RCC 7860 (cell line): ENCODE results near the gene MAP4K1.
"Not testable (repeated sequence)": the region's sequence is repeated elsewhere in the genome, so short reads cannot be mapped to it uniquely, and the experiment has no call there.

Experiments
- DNase-seq: peaks from one replicate; pipeline ENCODE4 v3.0.0-alpha.2; 2015; ENCODE audit warnings: low spot score
- FAIRE-seq: peaks from 2 replicates; lab custom pipeline; 2012; peaks lifted over from hg19 to GRCh38; lab: Jason Lieb, UNC

Gene MAP4K1

GRCh38 chr19:38629568-38629967 is 11.8 kb upstream of the MAP4K1 start:
- no peak for DNase-seq
- no peak for FAIRE-seq

- DNase-seq (no peak), FAIRE-seq (no peak)
These were observed 8.6 kb upstream of the MAP4K1 start for GRCh38 chr19:38626401-38626800.

- DNase-seq (no peak), FAIRE-seq (no peak)
These were observed 7.1 kb upstream of the MAP4K1 start for GRCh38 chr19:38624822-38625221.

GRCh38 chr19:38619361-38620174 is 1.8 kb upstream of the MAP4K1 start:
- DNase-seq (no peak), FAIRE-seq (no peak)

DNA sequence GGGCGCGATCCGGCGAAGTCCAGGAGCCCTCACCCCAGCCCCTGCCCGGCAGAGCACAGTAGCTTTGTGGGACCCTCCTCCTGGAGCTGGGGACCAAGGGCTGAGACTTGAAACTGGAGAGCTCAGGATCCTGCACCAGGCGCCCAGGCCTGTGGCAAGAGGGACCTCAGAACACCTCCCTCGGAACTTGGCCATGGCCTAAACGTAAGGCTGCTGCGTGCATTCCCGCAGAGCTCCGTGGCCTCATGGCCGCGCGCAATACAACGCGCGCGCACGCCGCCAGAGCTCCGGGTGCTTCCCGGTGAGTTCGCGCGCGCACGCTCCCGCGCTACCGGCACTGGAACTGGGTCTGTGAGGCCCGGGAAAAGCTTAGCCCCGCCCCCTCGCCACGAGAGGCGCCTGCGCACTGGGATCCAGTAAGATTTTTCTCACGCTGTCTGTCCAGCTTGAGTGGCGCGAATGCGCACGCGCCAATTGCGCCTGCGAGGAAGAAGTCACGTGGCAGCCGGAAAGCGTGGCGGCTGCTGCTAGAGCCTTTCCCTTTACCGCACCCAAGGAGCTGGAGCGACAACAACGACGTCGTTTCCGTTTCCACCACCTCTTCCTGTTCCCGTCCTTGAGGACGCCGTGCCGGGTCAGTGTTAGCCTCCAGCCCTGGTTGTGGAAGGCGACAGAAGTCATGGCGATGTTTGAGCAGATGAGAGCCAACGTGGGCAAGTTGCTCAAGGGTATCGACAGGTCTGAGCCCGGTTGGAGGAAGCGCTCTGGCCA is 1.0 kb upstream of the MAP4K1 start, which contains the start of gene EIF3K:
EIF3K (plus strand) TSS at position 599 of the 771 bp plus-strand sequence; CDS start at position 680, 81 bp downstream.
- DNase-seq: peak; percentile 95
- peak; percentile 81 for FAIRE-seq

DNA sequence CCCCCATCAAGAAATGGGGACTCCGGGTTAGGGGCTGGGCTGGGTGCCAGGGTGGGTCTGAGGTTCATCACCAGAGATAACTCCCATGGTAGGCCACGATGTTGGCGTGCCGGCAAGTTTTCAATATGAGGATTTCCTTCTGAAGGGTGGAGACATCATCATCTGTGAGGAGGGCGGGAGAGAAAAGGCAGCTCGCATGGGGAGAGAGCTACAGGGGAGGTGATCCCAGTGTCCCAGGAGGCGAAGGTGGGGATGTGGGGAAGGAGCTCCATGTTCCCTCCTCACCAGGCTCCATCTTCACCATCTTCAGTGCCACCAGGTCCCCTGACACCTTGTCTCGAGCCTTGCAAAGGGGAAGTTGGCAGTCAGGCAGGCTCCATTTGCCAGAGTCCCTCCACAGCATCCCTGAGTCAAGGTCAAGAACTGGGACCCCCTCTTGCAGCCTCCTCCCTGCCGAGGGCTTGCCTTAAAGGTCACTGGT is 430 bp downstream of the MAP4K1 start:
- DNase-seq: no peak
- no peak for FAIRE-seq

DNA sequence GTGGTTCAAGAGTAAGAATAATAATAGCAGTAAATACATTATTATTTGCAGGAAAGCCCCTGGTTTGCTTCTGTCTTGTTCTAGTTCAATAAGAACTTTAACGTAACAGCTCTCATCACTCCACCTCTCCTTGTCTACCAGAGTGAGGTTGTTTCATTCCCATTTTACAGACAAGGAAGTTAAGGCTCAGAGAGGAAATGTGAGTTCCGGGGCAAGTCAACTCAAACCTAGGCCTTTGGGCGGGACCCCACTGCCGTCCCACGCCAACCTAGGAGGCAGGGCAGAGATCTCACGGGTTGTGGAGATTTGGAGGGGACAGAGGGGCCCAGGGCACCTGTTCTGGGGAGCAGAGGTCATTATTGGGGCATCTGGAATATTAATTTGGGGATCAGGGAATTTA is 1.5 kb downstream of the MAP4K1 start:
- DNase-seq (no peak), FAIRE-seq (no peak)

DNA sequence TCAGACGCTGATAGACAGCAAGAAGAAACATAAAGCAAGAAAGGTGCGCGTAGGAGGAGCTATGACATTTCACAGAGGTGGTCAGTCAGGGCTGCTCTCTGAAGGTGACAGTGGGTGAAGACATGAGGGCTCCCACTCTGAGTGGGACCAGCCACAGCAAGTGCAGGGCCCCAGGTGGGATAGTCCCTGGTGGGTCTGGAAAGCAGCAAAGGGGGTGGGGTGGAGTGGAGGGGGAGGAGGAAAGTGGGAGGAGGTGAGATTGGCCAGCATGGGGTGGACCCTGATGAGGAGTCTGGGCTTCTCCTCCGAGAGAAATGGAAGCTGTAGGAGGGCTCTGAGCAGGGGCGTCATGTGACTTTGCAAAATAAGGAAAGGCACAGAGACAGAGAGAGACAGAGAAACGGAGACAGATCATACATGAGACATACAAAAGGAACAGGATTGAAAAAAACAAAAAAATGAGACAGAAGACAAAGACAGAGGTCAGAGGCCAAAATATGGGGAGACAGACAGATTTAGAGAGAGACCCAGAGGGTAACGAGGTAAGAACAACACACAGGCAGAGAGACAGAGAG is 2.7 kb downstream of the MAP4K1 start:
- DNase-seq (no peak), FAIRE-seq (no peak)

DNA sequence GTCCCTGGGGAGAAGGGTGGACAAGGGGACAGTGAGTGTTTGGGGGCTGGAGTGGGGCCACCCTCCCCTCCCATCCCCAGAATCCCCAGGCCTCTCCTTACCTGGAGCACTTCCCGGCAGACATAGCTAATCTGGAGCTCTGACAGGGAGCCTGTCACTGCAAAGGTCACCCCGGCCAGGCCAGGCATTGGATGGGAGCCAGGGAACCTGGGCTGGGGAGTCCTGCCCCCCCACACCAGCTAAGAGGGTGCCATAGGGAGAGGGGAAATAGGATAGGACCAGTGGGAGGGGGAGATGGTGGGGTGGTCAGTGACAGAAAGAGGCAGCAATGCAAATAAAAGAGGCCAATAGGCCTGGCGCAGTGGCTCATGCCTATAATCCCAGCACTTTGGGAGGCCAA is 3.5 kb downstream of the MAP4K1 start:
- DNase-seq: no peak
- FAIRE-seq: no peak

DNA sequence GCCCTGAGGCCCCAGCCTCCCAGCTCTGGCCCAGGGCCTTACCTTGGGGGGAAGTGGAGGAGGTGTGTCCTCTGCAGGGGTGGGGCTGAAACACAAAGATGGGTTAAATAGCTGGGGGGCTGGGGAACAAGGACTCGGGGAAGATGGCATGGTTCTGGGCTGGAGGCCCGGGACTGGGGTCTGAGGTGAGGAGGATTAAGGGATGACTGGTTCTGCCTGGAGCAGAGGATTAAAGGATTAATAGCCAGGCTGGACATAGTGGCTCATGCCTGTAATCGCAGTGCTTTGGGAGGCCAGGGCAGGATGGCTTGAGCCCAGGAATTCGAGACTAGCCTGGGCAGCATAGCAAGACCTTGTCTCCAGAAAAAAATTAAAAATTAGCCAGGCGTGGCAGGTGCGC is 11.6 kb downstream of the MAP4K1 start:
- no peak for FAIRE-seq
- DNase-seq: no peak

GRCh38 chr19:38602856-38603255 is 14.9 kb downstream of the MAP4K1 start:
- FAIRE-seq, DNase-seq: not testable (repeated sequence)

GRCh38 chr19:38599722-38600121 is 18.0 kb downstream of the MAP4K1 start:
- no peak for FAIRE-seq
- DNase-seq: no peak

DNA sequence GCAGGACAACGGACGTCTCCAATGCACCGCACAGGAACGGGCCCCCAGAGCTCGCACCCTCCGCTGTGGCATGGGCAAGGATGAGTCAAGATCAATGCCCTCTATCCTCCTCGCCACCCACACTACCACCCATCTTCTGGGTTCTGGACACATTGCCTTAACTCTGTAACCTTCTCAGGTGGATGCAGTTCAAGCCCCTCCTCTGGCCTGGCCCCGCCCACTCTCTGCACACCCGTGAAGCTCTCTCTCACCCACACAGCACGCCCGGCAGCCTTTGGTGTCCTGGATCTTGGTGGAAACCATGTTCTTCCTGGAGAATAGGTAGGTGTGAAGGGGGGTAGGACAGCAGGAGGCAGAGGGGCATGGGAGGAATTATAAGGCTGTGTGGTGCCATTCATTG is 20.7 kb downstream of the MAP4K1 start:
- DNase-seq (no peak), FAIRE-seq (no peak)

DNA sequence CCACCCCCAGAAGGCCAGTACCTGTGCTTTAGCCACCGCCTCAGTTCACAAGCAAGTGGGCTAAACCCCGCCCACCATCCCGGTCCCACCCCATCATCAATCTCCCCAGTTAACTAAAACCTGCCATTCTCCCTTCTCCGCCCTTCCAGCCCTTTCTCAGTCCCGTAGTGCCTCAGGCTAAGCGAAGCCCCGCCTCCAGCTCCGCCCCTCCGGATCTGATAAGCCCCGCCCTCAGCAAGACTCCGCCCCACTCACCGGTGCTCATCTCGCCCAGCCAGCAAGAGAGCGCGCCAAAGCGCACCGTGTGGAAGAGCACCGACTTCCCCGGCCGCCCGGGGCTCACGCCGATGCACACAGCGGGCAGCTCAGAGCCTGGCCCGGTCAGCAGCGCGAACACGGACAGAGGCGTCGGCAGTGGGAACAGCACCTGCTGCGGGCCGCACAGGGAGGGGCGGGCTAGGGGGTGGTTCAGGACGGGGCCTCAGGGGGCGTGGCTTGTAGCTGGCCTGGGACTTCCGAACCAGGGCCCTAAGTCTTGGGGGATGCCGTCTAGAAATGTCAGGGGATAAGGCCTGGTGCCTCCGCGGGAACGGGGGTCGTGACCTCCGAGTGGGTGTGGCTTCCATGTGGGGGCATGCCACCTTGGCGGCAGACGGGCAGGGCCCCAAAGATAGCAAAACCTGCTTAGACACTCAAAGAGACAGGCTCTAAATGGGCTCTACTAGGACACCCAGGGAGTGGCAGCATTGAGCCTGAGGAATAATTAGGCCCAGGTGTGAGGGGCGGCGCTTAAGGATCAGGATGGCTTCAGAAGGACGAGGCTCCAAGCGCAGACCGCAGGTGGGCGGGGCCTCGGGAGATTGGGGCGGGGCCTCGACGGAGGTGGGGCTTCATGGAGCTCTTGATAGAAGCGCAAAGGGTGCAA is 21.4 kb downstream of the MAP4K1 start:
- FAIRE-seq: no peak
- no peak for DNase-seq

- FAIRE-seq: no peak
- no peak for DNase-seq
These were observed 24.8 kb downstream of the MAP4K1 start for GRCh38 chr19:38592940-38593339.

- DNase-seq: no peak
- no peak for FAIRE-seq
These were observed 29.7 kb downstream of the MAP4K1 start for GRCh38 chr19:38588041-38588440.

GRCh38 chr19:38587562-38587961 is 30.2 kb downstream of the MAP4K1 start:
- no peak for DNase-seq
- no peak for FAIRE-seq

GRCh38 chr19:38583985-38584305 is 33.8 kb downstream of the MAP4K1 start:
- FAIRE-seq: no peak

GRCh38 chr19:38583219-38583984 is 34.4 kb downstream of the MAP4K1 start:
- no peak for FAIRE-seq
- no peak for DNase-seq

More at GRCh38 chr19:38583985-38584305, 33.8 kb downstream of the MAP4K1 start:
- DNase-seq: no peak

- DNase-seq: no peak
- FAIRE-seq: no peak
These were observed 37.7 kb downstream of the MAP4K1 start for GRCh38 chr19:38580080-38580479.
